Astrocyte (in vitro differentiated cells and primary cell): Measurements from ENCODE around the gene KBTBD13. TPM values are rescaled to one million over a fixed set of nuclear protein-coding genes. Genes with fewer than 3 reads are reported as not detected.
"Not testable (repeated sequence)": the region's sequence is repeated elsewhere in the genome, so short reads cannot be mapped to it uniquely, and the experiment has no call there.

ENCODE experiments used
- DNase-seq: peaks from one replicate; pipeline ENCODE4 v3.0.0-alpha.2; 2010; ENCODE audit warnings: low read depth
- FAIRE-seq: peaks from 2 replicates; lab custom pipeline; 2011; peaks lifted over from hg19 to GRCh38; lab: Jason Lieb, UNC
- H2AFZ ChIP-seq: 2 replicates; pipeline ENCODE4 v1.6.0; 2012; ENCODE audit warnings: low read depth, low read length, inconsistent platforms
- H3K27ac ChIP-seq: 2 replicates; pipeline ENCODE4 v1.5.1; 2011; ENCODE audit warnings: low read depth, low read length, inconsistent platforms
- H3K27me3 ChIP-seq: 2 replicates; pipeline ENCODE4 v1.6.0; 2011; ENCODE audit warnings: low read length, inconsistent platforms; ENCODE audit not compliant: insufficient read depth
- H3K36me3 ChIP-seq: 2 replicates; pipeline ENCODE4 v1.5.1; 2011; ENCODE audit warnings: low read length, inconsistent platforms; ENCODE audit not compliant: insufficient read depth
- H3K4me1 ChIP-seq: 2 replicates; pipeline ENCODE4 v1.5.1; 2011; ENCODE audit warnings: low read length, inconsistent platforms; ENCODE audit not compliant: insufficient read depth
- H3K4me2 ChIP-seq: 2 replicates; pipeline ENCODE4 v1.6.0; 2012; ENCODE audit warnings: low read length, inconsistent platforms
- H3K4me3 ChIP-seq: 2 replicates; pipeline ENCODE4 v1.5.1; 2011; ENCODE audit warnings: low read depth, mild to moderate bottlenecking, low read length, inconsistent platforms; ENCODE audit not compliant: insufficient read depth
- H3K79me2 ChIP-seq: 2 replicates; pipeline ENCODE4 v1.6.0; 2012; ENCODE audit warnings: mild to moderate bottlenecking, low read length, inconsistent platforms; ENCODE audit not compliant: insufficient read depth
- H3K9ac ChIP-seq: 2 replicates; pipeline ENCODE4 v1.6.0; 2012; ENCODE audit warnings: mild to moderate bottlenecking, low read length, inconsistent platforms
- H3K9me3 ChIP-seq: 2 replicates; pipeline ENCODE4 v1.5.1; 2012; ENCODE audit warnings: low read depth, mild to moderate bottlenecking, low read length, inconsistent platforms; ENCODE audit not compliant: insufficient read depth
- H4K20me1 ChIP-seq: 2 replicates; pipeline ENCODE4 v1.6.0; 2012; ENCODE audit warnings: low read length, inconsistent platforms; ENCODE audit not compliant: insufficient read depth
- H3K27ac Mint-ChIP-seq: one replicate; pipeline ENCODE4 v1.8.0; 2021; ENCODE audit warnings: mild to moderate bottlenecking, mixed read lengths; ENCODE audit not compliant: unreplicated experiment
- H3K27me3 Mint-ChIP-seq: one replicate; pipeline ENCODE4 v1.8.0; 2021; ENCODE audit warnings: low read depth, mixed read lengths; ENCODE audit not compliant: unreplicated experiment
- H3K36me3 Mint-ChIP-seq: one replicate; pipeline ENCODE4 v1.8.0; 2021; ENCODE audit warnings: low read depth, mixed read lengths; ENCODE audit not compliant: unreplicated experiment
- H3K4me1 Mint-ChIP-seq: one replicate; pipeline ENCODE4 v1.8.0; 2021; ENCODE audit warnings: low read depth, mixed read lengths; ENCODE audit not compliant: unreplicated experiment
- H3K4me3 Mint-ChIP-seq: one replicate; pipeline ENCODE4 v1.8.0; 2021; ENCODE audit warnings: mild to moderate bottlenecking, moderate library complexity, mixed read lengths; ENCODE audit not compliant: unreplicated experiment
- H3K9me3 Mint-ChIP-seq: one replicate; pipeline ENCODE4 v1.8.0; 2021; ENCODE audit warnings: mild to moderate bottlenecking, mixed read lengths; ENCODE audit not compliant: unreplicated experiment
- EZH2 ChIP-seq: IDR thresholded peaks from 2 replicates; pipeline ENCODE4 v1.6.1; 2012; ENCODE audit warnings: mild to moderate bottlenecking, low read length, inconsistent platforms; ENCODE audit not compliant: insufficient read depth
- total RNA-seq: library from RNA; stranded (reverse); gene quantifications from 2 replicates; pipeline ENCODE4 v1.2.1, GENCODE V29; 2021
- TF ChIP-seq, protein P1 (sequence below): IDR thresholded peaks from 2 replicates; pipeline ENCODE4 v1.5.1; 2011; ENCODE audit warnings: low read depth, mild to moderate bottlenecking, inconsistent platforms, low read length, moderate library complexity; ENCODE audit not compliant: insufficient read depth

The KBTBD13 gene
- total RNA-seq, 1 donor from 2014 or later: not detected

GRCh38 chr15:65041787-65042186 is 34.8 kb upstream of the KBTBD13 start:
- no peak for TF ChIP-seq EZH2
- TF ChIP-seq, protein P1, sequence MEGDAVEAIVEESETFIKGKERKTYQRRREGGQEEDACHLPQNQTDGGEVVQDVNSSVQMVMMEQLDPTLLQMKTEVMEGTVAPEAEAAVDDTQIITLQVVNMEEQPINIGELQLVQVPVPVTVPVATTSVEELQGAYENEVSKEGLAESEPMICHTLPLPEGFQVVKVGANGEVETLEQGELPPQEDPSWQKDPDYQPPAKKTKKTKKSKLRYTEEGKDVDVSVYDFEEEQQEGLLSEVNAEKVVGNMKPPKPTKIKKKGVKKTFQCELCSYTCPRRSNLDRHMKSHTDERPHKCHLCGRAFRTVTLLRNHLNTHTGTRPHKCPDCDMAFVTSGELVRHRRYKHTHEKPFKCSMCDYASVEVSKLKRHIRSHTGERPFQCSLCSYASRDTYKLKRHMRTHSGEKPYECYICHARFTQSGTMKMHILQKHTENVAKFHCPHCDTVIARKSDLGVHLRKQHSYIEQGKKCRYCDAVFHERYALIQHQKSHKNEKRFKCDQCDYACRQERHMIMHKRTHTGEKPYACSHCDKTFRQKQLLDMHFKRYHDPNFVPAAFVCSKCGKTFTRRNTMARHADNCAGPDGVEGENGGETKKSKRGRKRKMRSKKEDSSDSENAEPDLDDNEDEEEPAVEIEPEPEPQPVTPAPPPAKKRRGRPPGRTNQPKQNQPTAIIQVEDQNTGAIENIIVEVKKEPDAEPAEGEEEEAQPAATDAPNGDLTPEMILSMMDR: no peak
- Mint-ChIP-seq H3K36me3 (no peaks in the 10 kb centered on the region), H3K27ac (no peak overlapping the region)

GRCh38 chr15:65042776-65043327 is 33.7 kb upstream of the KBTBD13 start:
- no peak overlapping the region for H3K4me3 ChIP-seq
- TF ChIP-seq, protein P1: no peak
- no peak for TF ChIP-seq EZH2
- no peaks in the 10 kb centered on the region for H3K36me3 Mint-ChIP-seq
- DNase-seq (no peak), FAIRE-seq (no peak)
- H2AFZ ChIP-seq: no peak overlapping the region
- H3K9me3 Mint-ChIP-seq: peaks cover 6% of the 10 kb centered on the region
- peaks cover 9% of the 10 kb centered on the region for H3K4me1 Mint-ChIP-seq
- no peaks in the 10 kb centered on the region for H3K79me2 ChIP-seq
- no peak overlapping the region for H3K9ac ChIP-seq
- no peak overlapping the region for H3K27ac Mint-ChIP-seq
- H3K4me1 ChIP-seq: peaks cover 5% of the 10 kb centered on the region
- no peaks in the 10 kb centered on the region for H4K20me1 ChIP-seq
- H3K9me3 ChIP-seq: no peaks in the 10 kb centered on the region
- H3K27me3 Mint-ChIP-seq: peaks cover 17% of the 10 kb centered on the region
- no peak overlapping the region for H3K27ac ChIP-seq
- H3K36me3 ChIP-seq: no peaks in the 10 kb centered on the region
- no peak overlapping the region for H3K4me2 ChIP-seq
- no peak overlapping the region for H3K4me3 Mint-ChIP-seq
- peaks cover 5% of the 10 kb centered on the region for H3K27me3 ChIP-seq

More at GRCh38 chr15:65041787-65042186, 34.8 kb upstream of the KBTBD13 start:
- DNase-seq: no peak
- Histone ChIP-seq H3K79me2 (no peaks in the 10 kb centered on the region), H3K36me3 (no peaks in the 10 kb centered on the region), H3K4me3 (no peak overlapping the region), H3K9me3 (no peaks in the 10 kb centered on the region), H2AFZ (no peak overlapping the region), H3K4me1 (peaks cover 5% of the 10 kb centered on the region), H4K20me1 (no peaks in the 10 kb centered on the region), H3K9ac (no peak overlapping the region), H3K27ac (no peak overlapping the region), H3K27me3 (peaks cover 5% of the 10 kb centered on the region), H3K4me2 (no peak overlapping the region)
- Mint-ChIP-seq H3K9me3 (peaks cover 6% of the 10 kb centered on the region), H3K4me3 (no peak overlapping the region), H3K4me1 (peaks cover 9% of the 10 kb centered on the region), H3K27me3 (peaks cover 14% of the 10 kb centered on the region)
- FAIRE-seq: no peak

GRCh38 chr15:65044218-65044617 is 32.3 kb upstream of the KBTBD13 start:
- not testable (repeated sequence) for H3K4me2 ChIP-seq, H3K4me1 ChIP-seq, H3K4me1 Mint-ChIP-seq, H3K9ac ChIP-seq, H3K79me2 ChIP-seq, H3K27ac Mint-ChIP-seq, H3K36me3 Mint-ChIP-seq, H3K9me3 ChIP-seq, H4K20me1 ChIP-seq, H3K4me3 Mint-ChIP-seq, H3K4me3 ChIP-seq, H3K27me3 ChIP-seq, H3K27ac ChIP-seq, H3K36me3 ChIP-seq, FAIRE-seq, H3K9me3 Mint-ChIP-seq, H2AFZ ChIP-seq
- DNase-seq: peak; percentile 66
- peaks cover 17% of the 10 kb centered on the region for H3K27me3 Mint-ChIP-seq
